GM12872 (cell line): Measurements from ENCODE around the gene AUTS2.

Experiments
- CTCF ChIP-seq: IDR thresholded peaks from 3 replicates; pipeline ENCODE4 v1.5.1; 2011; ENCODE audit warnings: low read depth, mild to moderate bottlenecking, low read length, moderate library complexity; ENCODE audit not compliant: insufficient read depth

Gene AUTS2

DNA sequence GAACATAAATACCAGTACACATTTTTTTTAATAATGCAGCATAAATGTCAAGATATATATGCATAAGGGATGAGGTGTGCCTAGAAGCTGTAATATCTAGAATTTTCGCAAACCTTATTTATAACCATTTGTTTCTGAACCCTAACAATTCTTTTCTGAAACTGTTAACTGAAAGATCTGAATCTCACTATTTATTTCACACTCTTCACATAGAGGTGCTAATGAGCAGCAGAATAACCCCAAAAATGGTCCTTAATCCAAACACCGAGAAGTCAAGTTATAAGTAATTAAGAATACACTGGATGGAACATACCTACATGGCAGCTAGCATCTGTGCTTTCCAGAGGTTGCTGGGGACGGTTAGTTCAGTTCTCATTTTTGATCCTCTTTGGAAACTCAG lies 742.0 kb downstream of the AUTS2 start:
- TF ChIP-seq CTCF: no peak

DNA sequence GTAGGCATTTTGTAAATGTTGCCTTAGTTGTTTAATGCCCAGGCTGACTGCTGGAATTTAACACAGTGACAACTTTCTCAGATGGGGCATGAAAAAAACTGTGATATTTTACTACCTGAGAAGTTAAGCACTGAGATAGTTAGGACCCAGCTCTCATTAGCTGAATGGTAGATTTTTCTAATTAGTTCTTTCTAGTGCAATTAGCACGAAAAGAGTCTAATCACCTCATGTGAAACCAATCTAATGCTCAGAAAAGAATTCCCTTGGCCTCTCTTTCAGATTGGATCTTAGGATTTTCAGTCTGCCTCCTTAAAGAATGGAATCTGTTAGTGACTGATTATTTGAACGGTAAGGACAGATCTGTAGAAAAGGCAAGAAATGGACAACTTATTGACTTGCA lies 743.2 kb downstream of the AUTS2 start:
- TF ChIP-seq CTCF: no peak

GRCh38 chr7:70343519-70343918 lies 745.2 kb downstream of the AUTS2 start:
- no peak for TF ChIP-seq CTCF

GRCh38 chr7:70344726-70345125 lies 746.5 kb downstream of the AUTS2 start:
- no peak for TF ChIP-seq CTCF

- TF ChIP-seq CTCF: no peak
These were observed 748.7 kb downstream of the AUTS2 start for GRCh38 chr7:70346844-70347462.

DNA sequence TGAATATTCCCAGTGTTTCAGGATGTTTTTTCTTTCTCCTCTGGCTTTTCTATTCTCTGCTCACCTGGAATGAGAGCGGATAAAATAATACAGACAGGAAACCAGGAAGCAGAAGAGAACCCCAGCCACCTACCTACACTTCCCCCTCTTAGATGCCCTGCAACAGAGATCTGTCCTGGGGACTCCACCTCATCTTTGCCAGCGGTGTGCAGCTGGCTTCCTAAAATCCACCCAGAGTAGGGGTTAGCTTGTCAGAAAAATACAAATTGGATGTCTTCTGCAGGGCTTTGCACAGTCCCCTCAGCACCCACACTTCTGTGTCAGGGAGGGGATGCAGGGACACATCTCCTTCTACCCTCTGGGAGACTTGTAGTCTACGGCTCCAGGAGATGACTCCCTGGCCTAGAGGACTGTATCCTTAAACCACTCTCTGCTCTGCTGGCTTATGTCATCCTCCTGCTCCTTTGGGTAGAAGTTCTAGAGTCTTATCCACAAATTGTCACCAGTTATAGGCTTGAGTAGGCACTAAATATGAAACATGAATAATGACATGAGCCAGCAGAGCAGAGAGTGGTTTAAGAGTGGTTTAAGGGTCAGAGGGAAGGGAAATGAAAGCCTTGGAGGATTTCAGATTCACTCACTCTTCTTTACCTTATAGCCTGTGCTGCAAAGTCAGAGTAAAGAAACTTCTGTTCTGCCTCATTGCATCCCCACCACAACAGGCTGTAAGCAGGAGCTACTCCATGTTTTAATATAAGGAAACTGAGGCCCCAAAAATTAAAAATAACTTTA lies 749.4 kb downstream of the AUTS2 start:
- no peak for TF ChIP-seq CTCF

- no peak for TF ChIP-seq CTCF
These were observed 750.8 kb downstream of the AUTS2 start for GRCh38 chr7:70349031-70349430.
